ENCODE data around the gene GIMAP1.

GRCh38 chr7:150759479-150759878 is 43.1 kb downstream of the GIMAP1 start:
- TF ChIP-seq CTCF (IDR thresholded peaks at IDR 0.05) = no peak
- no peak for TF ChIP-seq POLR2A (IDR thresholded peaks at IDR 0.05)
